Left forelimb (tissue), 1 donor: ENCODE results near the gene USH2A.
"Not testable (repeated sequence)": the region's sequence is repeated elsewhere in the genome, so short reads cannot be mapped to it uniquely, and the experiment has no call there.

Experiments
- DNase-seq: peaks from one replicate; pipeline ENCODE4 v3.0.0-alpha.2; 2018; ENCODE audit warnings: low spot score

USH2A gene

GRCh38 chr1:216045400-216045799, 377.8 kb downstream of the USH2A start:
- DNase-seq, result no peak

DNA sequence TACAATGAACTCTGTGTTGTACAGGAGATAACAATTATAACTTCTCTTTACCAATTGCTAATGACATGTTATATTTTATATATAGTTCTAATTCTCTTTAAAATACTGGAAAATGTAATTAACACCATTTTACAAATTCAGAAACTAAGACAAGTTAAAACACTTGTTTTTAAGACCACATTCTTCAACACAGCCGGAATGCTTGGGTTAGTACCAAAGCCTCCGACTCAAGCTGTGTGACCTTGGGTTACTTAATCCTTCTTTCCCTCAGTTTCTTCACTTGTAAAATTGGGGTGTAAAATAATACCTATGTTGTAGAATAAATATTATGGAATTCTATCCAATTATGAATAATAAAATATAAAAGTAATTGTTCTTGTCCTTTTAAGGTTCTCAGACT, 378.7 kb downstream of the USH2A start:
- DNase-seq, result no peak

DNA sequence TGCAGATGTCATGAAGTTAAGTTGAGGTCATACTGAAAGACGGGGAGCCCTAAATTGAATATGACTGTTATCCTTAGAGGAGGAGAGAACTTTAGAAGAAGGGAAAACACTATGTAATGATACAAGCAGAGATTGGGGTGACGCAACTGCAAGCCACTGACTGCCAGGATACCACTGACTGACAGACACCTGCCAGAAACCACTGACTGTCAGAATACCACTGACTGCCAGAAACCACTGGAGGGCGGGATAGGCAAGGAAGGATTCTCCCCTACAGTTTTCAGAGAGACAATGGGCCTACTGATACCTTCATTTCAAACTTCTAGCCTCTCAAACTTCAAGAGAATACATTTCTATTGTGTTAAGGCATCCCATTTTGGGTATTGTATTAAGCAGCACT, 388.7 kb downstream of the USH2A start:
- DNase-seq, result no peak

- no peak for DNase-seq
Observed at GRCh38 chr1:216032961-216033614, 390.2 kb downstream of the USH2A start.

GRCh38 chr1:216032284-216032683, 391.0 kb downstream of the USH2A start:
- no peak for DNase-seq

- DNase-seq, result no peak
Observed at GRCh38 chr1:216028631-216029030, 394.6 kb downstream of the USH2A start.

DNA sequence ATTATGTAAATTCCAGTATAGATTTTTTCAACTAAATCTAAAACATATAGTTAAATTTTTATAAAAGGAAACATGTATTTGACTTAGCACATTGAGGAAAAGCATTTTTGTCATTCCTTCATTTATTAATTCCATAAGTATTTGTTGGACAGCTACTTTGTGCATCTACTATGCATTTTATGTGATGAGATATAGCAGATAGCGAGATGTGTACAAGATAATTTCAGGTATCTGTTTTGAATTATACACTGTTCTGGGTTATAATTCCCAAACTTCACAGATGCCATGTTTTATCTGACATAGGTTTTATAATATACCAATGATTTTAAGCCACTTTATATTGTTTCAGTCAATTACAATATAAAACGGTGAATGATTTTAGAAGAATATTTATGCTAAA, 398.7 kb downstream of the USH2A start:
- no peak for DNase-seq

GRCh38 chr1:216020743-216021345, 402.4 kb downstream of the USH2A start:
- DNase-seq, result no peak

DNA sequence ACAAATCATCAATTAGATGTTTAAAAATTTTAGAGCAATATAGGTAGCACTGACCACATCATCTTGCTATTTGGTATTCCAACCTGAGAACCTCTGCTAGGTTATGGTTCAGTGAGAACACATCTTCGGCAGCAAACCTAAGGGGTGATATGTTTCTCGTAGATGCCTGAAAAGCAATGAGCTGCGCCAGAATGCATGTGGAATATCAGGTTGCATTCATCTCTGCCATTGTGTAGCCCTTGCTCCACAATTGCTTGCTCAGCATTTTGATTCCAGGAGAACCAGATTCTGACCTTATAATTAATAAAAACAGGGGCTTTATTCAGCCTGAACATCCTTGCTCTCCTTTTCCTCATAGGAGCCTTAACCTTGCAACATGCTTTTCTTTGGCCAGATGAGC, 408.1 kb downstream of the USH2A start:
- no peak for DNase-seq

DNA sequence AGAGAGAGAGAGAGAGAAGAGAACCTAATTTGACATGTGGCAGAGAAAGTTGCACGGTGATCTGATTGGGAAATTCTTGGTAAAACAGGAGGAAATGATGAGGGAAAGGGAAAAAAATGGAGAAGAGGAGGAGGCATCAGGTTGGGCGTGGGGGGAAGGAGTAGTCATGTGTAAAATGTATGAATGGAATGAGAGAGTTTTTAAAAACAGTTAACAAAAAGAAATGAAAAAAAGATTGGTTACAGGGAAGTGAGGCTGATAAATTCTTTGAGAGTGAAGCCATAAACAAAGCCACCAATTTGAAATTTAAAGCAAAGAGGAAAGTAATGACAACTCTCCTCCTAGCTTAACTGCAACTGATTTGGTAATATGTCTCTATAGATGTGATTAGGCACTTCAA, 409.2 kb downstream of the USH2A start:
- DNase-seq, result no peak

GRCh38 chr1:216009456-216009855, 413.8 kb downstream of the USH2A start:
- not testable (repeated sequence) for DNase-seq

DNA sequence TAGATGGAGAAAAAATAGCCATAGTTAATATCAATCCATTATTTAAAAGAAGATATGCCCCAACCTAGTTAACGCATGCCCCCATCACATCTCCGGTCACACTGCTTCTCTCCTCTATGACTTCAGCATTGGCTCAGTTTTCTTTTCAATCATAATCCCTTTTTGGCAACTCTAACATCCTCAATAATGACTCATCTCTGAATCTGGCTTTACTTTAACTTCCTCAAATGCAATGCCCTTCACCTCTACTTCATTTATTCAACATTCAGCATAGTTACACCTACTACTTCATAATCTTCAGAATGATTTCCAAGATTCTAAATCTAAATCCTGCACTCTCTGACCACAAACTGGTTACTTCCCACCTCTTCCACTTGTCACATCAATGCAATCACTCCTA, 417.3 kb downstream of the USH2A start:
- DNase-seq, result no peak

GRCh38 chr1:215992620-215993019, 430.6 kb downstream of the USH2A start:
- no peak for DNase-seq

DNA sequence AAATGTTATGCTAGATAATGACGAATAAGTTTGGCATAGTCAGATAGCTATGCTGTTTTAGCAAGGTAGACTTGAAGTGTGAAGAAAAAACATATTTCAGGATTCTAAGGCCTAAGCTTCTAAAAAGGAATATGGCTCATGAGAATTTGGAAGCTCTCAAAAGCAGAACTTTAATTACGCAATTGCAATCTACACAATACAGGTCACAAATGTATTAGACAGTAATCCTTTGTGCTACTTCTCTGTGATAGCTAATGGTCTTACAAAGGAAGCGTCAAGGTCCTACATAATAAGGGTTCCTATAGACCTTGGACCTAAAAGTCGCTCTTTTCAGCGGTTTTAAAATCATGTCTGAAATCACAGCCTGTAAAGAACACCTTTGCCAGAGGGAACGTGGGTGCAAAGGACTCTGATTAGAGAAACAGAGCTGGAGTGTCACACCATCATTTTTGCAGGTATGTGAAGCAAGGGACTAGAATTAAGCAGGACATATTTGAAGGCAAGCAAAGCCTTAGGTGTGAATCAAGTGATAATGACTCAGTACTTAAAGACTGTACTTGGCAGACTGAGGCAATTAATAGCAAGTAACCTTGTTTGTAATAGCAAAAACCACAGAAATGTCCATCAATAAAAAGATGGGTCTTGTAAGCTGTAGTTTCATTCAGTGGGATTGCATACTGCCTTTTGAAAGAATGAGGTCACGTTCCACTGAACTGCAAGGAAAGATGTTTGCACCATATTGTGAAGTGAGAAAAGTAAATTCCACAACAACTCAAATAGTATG, 436.0 kb downstream of the USH2A start:
- no peak for DNase-seq

DNA sequence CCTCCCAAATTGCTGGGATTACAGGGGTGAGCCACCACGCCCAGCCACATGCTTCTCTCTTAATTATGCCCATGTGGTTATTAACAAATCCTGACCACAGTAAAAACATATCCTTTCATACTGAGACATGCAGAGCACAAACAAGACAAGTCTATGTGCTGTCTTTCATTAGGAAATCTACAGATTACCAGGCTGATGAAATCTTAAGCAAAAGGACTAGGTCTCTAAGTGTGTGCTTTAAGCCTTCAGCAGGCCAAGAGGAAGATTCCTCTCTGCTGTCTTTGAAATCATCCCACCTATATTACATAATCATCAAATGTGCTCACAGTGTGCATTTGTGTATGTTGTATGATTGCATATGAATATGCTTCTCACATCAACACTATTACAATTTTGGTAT, 436.8 kb downstream of the USH2A start:
- DNase-seq, result no peak

- no peak for DNase-seq
Observed at GRCh38 chr1:215983680-215984079, 439.6 kb downstream of the USH2A start.

DNA sequence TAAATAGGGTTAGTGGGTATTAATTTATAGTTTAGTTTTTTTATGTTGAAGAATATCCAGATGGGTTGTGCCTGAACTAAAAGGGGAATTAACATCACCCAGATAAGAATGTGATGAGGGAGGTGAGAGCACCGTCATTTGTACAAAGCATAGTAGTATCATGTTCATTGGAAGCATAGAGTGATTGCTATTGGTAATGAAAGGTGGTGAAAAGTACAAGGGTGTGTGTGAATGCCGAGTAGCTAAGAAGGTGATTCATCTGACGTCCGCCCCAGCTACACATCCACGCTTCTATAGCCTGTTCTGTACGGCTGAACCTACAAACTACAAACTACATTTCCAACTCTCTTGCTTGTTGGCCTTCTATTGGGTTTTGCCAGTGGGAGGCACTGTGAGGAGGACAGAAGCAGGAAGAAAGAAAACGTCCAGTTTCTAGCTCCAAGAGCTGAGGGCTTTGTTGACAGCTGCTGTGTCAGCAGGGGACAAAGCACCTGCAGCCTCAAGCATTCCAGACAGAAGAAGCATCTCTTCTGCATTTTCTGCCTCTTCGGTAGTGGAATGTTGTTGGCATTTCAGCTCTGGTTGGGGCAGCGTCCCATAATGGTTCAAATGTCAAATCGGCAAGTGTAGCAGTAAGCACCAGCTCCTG, 451.3 kb downstream of the USH2A start:
- no peak for DNase-seq

DNA sequence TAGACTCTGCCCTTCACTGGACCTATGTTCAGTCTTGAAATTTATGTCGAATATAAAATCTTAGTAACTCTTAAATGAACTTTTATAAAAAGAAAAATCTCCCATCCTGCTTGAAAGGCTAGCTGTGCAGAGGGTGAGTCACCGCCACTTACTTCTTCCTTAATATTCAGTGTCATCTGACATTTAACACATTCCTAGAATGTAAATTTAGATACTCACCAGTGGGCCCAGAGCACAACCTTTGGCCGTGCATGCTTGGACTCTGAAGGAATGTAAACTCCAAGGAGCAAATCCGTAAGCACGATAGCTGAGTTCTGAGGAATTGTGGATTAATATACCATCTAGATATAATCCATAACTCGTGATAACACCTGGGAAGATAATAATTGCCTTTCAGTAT, 452.8 kb downstream of the USH2A start:
- DNase-seq, result no peak

DNA sequence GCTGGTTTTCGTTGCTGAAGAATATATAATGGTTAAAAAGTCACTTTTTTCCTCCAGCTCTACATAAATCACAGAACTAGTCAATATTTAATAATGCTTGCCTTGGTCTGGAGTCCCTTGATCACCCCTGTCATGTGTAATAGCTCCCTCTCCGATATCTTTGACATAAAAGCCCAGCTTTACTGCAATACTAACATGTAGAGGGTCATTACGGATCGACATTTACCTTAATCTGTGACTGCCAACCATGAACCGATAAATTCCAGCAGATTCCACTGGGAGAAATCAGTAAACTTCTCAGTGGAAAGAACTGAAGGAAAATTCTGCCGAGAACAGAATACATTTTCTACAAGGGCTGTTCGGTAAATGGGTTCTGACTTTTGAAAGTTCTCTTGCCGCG, 459.6 kb downstream of the USH2A start:
- DNase-seq, result no peak

GRCh38 chr1:215963040-215963439, 460.2 kb downstream of the USH2A start:
- DNase-seq, result no peak

GRCh38 chr1:215958841-215959240, 464.4 kb downstream of the USH2A start:
- DNase-seq, result no peak

- DNase-seq, result no peak
Observed at GRCh38 chr1:215957663-215958062, 465.6 kb downstream of the USH2A start.

- DNase-seq, result no peak
Observed at GRCh38 chr1:215932558-215932957, 490.7 kb downstream of the USH2A start.
